HG03342 (cell line): ENCODE data around the gene CCDC97.
"Not testable (repeated sequence)": the region's sequence is repeated elsewhere in the genome, so short reads cannot be mapped to it uniquely, and the experiment has no call there.

Source experiments
- ATAC-seq: cut with Tn5 transposase; IDR thresholded peaks from one replicate; pipeline ENCODE4 v1.9.1; 2021; ENCODE audit warnings: mild to moderate bottlenecking, moderate library complexity; ENCODE audit not compliant: unreplicated experiment

Gene CCDC97

GRCh38 chr19:41330946-41331678, 21.1 kb downstream of the CCDC97 start:
- no peak for ATAC-seq

DNA sequence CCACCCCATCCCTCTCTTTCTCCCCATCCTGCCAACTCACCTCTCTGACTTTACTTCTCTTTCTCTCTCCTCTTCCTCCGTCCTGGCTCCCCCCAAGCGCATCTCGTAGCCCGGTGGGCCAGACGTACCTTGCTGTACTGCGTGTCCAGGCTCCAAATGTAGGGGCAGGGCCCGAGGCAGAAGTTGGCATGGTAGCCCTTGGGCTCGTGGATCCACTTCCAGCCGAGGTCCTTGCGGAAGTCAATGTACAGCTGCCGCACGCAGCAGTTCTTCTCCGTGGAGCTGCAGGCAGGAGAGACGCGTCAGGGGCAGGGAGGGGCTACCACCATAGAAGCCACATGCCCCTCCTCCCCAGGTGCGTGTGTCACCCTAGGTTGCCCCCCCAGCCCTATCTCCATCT, 22.0 kb downstream of the CCDC97 start:
- no peak for ATAC-seq

DNA sequence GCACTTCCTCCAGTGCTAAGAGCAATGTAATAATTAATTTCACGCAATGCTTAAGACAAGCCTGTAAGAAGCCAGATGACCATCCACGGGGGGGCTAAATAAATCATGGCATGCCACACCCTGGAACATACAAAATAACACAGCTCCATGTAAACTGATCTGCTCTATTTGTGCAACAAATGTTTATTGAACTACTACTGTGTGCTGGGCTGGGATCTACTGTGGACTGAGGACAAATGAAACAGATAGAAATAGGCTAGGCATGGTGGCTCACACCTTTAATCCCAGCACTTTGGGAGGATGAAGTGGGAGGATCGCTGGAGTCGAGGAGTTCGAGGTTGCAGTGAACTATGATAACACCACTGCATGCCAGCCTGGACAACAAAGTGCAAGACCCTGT, 22.5 kb downstream of the CCDC97 start:
- ATAC-seq = no peak

DNA sequence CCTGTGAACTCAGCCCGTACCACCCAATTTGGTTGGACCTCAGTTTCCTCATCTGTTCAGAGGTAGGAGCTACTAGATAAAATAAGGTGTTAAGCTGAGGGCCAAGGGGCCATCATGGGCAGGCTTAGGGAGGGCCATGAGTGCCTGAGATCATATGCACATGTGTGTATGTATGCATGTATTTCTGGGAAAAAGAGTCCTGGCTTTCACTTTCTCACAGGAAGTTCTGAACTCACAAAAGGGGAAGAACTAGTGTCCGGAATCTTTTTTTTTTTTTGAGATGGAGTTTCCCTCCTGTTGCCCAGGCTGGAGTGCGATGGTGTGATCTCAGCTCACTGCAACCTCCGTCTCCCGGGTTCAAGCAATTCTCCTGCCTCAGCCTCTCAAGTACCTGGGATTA, 24.8 kb downstream of the CCDC97 start:
- no peak for ATAC-seq

DNA sequence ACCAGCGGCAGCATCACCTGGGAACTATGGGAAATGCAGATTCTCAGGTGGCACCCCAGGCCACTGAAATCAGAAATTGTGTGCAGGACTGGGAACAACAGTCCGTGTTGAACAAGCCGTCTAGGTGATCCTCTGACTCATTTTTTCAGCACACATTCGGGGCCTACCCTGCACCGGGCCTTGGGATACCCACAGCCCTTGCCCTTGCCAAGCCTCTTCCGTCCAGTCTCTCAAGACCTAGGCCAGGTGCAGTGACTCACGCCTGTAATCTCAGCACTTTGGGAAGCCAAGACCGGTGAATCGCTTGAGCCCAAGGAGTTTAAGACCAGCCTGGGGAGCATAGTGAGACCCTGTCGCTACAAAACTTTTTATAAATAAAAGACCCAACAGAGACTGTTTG, 25.5 kb downstream of the CCDC97 start:
- no peak for ATAC-seq

GRCh38 chr19:41339936-41340335, 30.0 kb downstream of the CCDC97 start:
- no peak for ATAC-seq

DNA sequence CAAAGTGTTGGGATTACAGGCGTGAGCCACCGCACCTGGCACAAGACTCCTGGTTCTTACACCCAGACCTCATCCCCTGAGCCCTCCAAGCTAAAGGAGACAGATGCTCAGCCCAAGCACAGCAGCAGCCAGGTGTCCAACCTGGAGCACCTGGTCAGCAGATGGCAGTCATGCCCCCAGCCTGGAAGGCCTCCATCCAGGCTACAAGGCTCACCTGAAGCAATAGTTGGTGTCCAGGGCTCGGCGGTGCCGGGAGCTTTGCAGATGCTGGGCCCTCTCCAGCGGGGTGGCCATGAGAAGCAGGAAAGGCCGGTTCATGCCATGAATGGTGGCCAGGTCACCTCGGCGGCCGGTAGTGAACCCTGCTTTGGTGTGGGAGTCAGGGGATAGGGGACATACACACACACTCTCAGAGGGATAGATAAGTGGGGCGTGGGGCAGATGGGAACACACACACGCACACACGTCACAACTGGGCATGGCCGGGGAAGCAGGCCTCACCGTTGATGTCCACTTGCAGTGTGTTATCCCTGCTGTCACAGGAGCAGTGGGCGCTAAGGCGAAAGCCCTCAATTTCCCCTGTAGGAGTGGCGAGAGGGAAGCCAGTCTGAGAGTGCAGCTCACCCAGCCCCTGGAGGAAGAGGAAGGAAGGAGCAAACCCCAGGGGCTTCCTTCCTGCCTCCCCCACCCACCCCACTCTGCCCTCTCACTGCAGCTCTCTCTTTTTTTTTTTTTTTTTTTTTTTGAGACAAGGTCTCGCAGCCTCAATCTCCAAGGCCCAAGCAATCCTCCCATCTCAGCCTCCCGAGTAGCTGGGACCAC, 31.9 kb downstream of the CCDC97 start:
- ATAC-seq = no peak

GRCh38 chr19:41344162-41344561, 34.2 kb downstream of the CCDC97 start:
- ATAC-seq = no peak

DNA sequence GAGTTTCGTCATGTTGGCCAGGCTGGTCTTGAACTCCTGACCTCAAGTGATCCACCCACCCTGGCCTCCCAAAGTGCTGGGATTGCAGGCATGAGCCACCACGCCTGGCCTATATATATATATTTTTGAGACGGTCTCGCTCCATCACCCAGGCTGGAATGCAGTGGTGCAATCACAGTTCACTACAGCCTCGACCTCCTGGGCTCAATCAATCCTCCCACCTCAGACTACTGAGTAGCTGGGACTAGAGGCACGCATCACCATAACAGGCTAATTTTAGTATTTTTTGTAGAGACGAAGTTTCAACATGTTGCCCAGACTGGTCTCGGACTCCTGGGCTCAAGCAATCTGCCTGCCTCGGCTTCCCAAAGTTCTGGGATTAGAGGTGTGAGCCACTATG, 36.9 kb downstream of the CCDC97 start:
- ATAC-seq = not testable (repeated sequence)

GRCh38 chr19:41350735-41351338, 40.9 kb downstream of the CCDC97 start:
- no peak for ATAC-seq

DNA sequence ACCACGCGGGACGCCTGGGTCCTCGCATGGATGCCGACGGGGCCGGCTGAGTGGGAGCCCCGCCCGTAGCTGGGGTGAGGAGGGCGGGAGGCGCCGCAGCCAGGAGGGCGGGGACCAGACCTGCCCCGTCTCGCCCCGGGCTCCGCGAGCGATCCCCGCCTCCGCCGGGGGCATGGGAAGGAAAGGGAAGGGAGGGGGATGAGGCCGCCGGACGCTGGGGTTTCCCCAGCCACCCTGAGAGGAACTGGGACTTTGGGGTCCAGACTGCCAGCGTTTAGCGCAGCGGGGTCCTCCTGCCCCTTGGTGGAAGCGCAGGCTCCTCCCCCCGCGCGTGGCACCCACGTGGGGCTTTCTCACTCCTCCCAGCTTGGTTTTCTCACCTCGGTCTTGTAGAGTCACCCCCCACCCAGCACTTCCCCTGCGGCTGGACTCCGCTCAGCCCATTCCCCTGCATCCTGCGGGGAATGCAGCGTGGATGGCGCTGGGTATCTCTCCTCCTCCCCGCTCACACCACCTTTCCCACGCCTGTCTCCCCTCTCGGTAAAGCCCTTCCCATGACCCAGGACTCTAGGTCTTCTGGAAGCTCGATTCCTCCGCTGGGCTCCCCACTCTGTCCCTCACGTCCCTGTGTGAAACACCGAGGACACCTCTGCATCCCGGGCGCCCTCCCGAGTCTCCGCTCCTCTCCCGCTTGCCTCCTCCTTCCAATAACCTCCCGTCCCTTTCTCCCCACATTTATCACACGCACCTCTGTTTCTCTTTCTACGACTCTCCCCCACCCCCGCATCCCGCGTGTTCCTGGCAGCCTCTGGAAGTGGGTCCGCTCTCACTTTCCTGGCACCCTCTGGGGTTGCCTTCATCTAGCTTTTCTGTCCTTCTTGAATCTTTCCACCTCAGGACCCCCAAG, 41.6 kb downstream of the CCDC97 start:
- ATAC-seq = peak; percentile 35

DNA sequence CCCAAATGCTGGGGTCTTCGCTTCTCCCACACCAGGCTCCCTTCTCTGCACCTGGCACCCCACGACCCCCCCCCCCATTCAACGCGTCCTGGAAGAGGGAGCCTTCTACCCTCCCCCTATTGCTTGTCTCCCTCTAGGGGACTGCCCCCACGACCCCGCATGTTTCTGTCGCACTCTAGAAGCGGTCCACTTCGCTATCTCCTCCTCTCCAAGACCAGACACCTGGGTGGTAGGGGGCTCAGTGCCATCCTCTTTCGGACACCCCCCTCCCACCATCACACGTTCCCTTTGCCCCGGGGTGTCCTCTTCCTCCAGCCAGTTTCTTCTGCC, 42.3 kb downstream of the CCDC97 start:
- no peak for ATAC-seq

DNA sequence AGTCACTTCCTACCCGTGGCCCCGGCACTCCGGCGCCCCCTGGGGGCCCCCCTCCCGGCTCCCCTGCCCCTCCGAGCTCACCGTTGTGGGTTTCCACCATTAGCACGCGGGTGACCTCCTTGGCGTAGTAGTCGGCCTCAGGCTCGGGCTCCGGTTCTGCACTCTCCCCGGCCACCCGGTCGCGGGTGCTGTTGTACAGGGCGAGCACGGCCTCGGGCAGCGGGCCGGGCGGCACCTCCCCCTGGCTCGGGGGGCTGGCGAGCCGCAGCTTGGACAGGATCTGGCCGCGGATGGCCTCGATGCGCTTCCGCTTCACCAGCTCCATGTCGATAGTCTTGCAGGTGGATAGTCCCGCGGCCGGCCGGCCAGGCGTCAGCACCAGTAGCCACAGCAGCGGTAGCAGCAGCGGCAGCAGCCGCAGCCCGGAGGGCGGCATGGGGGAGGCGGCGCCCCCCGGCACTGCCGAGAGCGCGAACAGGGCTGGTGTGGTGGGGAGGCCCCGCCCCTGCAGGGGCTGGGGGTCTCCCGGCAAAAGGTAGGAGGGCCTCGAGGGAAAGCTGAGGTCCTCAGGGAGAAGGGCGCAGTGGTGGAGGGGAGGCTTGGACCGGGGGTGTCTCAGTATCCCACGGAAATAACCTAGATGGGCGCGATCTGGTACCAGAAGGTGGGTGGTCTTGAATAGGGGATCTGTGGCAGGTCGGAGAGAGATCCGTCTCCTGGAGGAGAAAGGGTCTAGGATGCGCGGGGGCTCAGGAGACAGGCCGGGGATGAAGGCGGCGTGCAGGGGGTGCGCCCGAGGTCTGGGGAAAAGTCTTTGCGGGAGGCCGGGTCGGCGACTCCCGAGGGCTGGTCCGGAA, 42.9 kb downstream of the CCDC97 start:
- ATAC-seq = no peak

DNA sequence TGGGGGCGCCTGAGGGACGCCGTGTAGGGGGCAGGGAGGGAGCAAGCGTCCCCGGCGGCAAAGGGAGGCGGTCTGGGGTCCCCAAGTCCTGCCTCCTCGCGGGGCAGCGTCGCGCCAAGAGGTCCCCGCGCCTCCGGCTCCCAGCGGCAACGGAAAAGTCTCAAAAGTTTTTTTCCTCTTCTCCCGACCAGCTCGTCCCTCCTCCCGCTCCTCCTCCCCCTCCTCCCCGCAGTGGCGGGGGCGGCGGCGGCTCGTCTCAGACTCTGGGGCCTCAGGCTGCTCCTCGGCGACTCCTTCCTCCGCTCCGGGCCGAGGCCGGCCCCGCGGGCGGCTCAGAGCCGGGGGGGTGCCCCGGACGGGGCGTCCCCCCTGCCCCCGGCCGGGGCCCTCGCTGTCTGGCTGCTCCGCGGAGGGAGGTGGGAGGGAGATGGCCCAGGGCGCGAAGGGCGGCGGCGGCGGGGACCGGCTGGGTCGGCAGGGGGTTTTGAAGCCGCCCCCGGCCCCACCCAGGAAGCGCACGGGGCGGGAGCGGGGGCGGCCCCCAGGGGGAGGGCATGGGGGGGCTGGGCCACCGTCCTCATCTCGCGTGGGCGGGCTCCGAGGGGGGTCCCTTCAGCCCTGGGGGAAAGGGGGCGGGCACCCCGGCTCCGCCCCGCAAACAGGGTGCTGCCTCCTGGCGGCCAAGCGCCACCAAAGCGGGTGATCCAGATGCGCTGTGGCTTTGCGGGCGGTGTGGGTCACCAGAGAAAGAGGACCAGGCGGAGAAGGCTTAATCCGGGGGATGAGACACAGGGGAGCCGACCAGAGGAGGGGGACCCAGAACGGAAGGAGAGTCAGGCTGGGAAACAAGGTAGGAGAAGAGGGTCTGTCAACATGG, 43.7 kb downstream of the CCDC97 start, which contains the start of gene TGFB1:
Gene TGFB1 (minus strand): TSS at position 457 of the 877 bp plus-strand sequence. CDS start 878 bp downstream, outside the sequence.
- ATAC-seq = peak; percentile 36

DNA sequence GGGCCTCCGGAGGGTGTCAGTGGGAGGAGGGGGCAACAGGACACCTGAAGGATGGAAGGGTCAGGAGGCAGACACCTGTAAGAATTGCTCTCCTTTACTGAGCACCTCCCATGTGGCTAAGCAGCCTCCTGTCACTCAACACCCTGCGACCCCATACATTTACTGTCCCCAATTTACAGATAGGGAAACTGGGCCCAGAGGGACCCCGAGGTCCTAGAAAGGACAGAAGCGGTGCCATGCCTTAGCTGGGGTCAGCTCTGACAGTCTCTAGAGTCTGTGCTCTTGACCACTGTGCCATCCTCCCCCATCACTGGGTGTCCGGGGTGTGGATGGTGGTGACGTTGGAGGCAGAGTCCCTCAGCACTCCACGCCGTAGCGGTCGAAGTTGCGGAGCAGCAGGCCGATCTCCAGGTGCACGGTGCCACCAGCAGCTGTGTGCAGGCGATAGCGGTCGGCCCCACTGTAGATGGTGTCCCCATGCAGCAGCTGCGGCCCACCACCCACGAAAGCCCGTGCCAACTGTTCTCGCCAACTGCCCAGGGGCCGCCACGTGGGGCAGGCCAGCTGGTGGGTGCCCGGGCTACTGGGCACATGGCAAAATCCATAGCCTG, 44.5 kb downstream of the CCDC97 start:
- ATAC-seq = no peak

DNA sequence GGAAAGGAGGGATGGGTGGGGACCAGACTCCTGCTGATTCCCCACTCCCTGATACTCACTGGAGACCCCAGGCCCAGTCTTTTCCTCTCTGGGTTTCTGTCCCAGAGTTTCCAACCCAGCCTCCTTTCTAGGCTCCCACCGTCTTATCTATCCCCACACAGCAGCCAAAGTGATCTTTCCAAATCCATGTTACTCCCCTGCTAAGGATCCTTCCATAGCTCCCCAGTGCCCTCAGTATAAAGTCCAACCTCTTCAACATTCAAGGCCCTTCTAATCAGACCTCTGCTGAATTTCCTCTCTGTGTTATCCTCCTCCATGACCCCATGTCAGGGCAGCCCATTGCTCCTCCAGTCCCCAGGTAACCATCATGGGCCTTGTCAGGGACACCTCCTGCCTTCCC, 45.1 kb downstream of the CCDC97 start:
- ATAC-seq = no peak

- ATAC-seq = no peak
Measured at GRCh38 chr19:41355802-41356201, 45.8 kb downstream of the CCDC97 start.

DNA sequence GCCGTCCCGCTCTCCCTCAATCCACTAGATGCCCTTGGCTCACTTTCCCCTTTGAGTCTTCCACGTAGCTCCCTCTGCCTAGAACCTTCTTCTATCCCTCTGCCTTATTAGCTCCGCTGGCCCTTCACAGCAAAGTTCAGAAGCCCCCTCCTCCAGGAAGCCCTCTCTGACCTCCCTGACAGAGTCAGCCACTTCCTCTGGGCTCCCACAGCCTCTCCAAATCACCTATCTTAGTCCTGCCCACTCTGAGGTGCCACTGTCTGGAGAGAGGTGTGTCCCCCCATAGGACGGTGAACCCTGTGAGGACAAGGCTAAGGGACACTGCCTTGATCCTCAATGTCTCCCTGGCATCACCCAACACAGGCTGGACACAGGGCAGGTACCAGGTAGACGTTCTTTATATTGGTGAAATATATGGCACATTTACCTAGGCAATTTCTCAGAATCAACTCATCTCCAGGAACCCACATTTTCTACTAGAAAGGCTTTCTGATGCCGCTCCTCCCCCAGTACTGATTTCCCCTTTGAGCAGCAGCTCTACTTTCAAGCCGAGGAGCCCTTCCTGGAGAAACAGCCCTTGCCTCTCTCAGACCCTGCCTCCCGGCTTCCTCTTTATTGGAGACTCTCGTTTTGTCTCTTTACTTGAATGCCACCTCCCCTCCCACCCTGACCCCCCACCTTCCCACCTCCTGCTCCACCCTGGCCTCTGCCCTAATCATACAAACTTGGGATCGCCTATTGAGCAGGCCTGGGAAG, 47.2 kb downstream of the CCDC97 start:
- no peak for ATAC-seq
